HG02884 (cell line): ENCODE measurements around the gene KCTD17.
"Not testable (repeated sequence)": the region's sequence is repeated elsewhere in the genome, so short reads cannot be mapped to it uniquely, and the experiment has no call there.

ENCODE experiments used
- ATAC-seq: cut with Tn5 transposase; IDR thresholded peaks from one replicate; pipeline ENCODE4 v1.9.1; 2021; ENCODE audit warnings: mild to moderate bottlenecking, moderate library complexity; ENCODE audit not compliant: unreplicated experiment

The KCTD17 gene

GRCh38 chr22:37057796-37058510, 6.4 kb downstream of the KCTD17 start:
- no peak for ATAC-seq

GRCh38 chr22:37058917-37059701, 7.6 kb downstream of the KCTD17 start:
- no peak for ATAC-seq

- ATAC-seq, result no peak
These were observed 8.4 kb downstream of the KCTD17 start for GRCh38 chr22:37059876-37060449.

GRCh38 chr22:37060801-37061610, 9.5 kb downstream of the KCTD17 start:
- ATAC-seq, result no peak

- ATAC-seq, result no peak
These were observed 10.3 kb downstream of the KCTD17 start for GRCh38 chr22:37061611-37062375.

GRCh38 chr22:37062376-37062675, 10.8 kb downstream of the KCTD17 start:
- no peak for ATAC-seq

GRCh38 chr22:37062702-37063381, 11.3 kb downstream of the KCTD17 start:
- ATAC-seq, result no peak

- no peak for ATAC-seq
These were observed 12.2 kb downstream of the KCTD17 start for GRCh38 chr22:37063431-37064420.

GRCh38 chr22:37064553-37064952, 13.0 kb downstream of the KCTD17 start:
- ATAC-seq, result no peak

GRCh38 chr22:37065180-37065579, 13.6 kb downstream of the KCTD17 start:
- ATAC-seq, result no peak

- ATAC-seq, result no peak
These were observed 14.4 kb downstream of the KCTD17 start for GRCh38 chr22:37065961-37066360.

- ATAC-seq, result no peak
These were observed 15.9 kb downstream of the KCTD17 start for GRCh38 chr22:37067428-37067827.

- ATAC-seq, result no peak
These were observed 17.3 kb downstream of the KCTD17 start for GRCh38 chr22:37068859-37069258.

GRCh38 chr22:37069319-37069718, 17.8 kb downstream of the KCTD17 start:
- no peak for ATAC-seq

GRCh38 chr22:37069719-37070118, 18.2 kb downstream of the KCTD17 start:
- ATAC-seq, result no peak

GRCh38 chr22:37070334-37070733, 18.8 kb downstream of the KCTD17 start:
- no peak for ATAC-seq

GRCh38 chr22:37070744-37071143, 19.2 kb downstream of the KCTD17 start:
- no peak for ATAC-seq

GRCh38 chr22:37071850-37072592, 20.5 kb downstream of the KCTD17 start:
- ATAC-seq, result not testable (repeated sequence)
